Activated CD8-positive, alpha-beta memory T cell treated with anti-CD3 and anti-CD28 coated beads for 36 hours (primary cell): ENCODE data around the gene CCN6. TPM values are rescaled to one million over a fixed set of nuclear protein-coding genes. Genes with fewer than 3 reads are reported as not detected.

Experiments used
- CTCF ChIA-PET: fragments of 350-600 bp; sonication (Branson Sonifier 250); formaldehyde crosslinking; loops from one replicate; lab custom pipeline; 2021; ENCODE audit warnings: antibody characterized with exemption; lab: Charles Lee
- POLR2A ChIA-PET: fragments of 350-600 bp; sonication (Branson Sonifier 250); formaldehyde crosslinking; loops from one replicate; lab custom pipeline; 2021; ENCODE audit warnings: antibody characterized with exemption; lab: Charles Lee
- total RNA-seq, 2 experiments: library from RNA; stranded (reverse); gene quantifications; one replicate each; pipeline ENCODE4 v1.2.3, GENCODE V29; 2021

CCN6 gene
- not detected for total RNA-seq

- POLR2A ChIA-PET: no interaction called here
- CTCF ChIA-PET: interaction anchor here (1.6 kb wide), 1 partner anchor 11 kb away, joined by 8 read pairs; no protein-coding TSS in a partner anchor
These were observed at the start of gene CCN6 for GRCh38 chr6:112054001-112054400. TSS of gene CCN6 (plus strand) at chr6:112054104. CDS start at chr6:112054358, 254 bp downstream.

DNA sequence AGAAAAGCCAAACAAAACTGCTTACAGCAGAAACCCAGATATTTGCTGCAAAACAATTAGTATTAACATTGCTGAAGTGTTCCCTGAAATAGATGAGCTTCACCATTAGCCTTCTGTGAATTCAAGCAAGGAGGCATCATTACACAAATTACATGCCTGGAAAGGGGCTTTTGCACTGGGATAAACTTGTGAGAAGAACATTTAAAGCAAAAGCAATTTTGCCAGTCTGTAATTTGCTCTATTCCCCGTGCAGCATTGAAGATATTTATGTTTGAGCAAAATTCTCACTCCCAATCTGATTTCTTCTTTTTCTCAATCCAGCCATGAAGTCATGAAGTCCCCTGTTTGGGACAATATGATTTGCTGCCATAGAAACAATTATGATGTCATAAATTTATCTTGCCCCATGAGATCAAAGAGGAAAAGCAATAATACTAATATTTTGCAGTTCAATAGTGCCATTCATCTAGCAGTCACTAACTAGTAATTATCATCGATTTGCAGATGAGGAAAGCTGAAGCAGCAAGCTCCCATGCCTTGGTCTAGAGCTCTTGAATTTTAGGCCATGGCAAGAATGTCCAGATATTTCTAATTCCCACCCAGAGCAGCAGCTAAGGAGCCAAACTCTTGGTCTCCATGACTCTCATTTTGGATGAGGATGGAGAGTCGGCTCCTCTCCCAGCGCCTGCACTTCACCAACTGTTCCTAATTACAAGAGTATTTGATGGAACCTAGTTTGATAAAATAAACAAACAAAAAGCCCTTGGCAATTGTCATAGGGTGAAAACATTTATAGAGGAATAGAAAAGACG is 49.5 kb upstream of the CCN6 start:
- CTCF ChIA-PET: interaction anchor here (1.1 kb wide), 1 partner anchor 229 kb away, joined by 3 read pairs; no protein-coding TSS in a partner anchor

GRCh38 chr6:112005013-112005371 is 48.9 kb upstream of the CCN6 start:
- POLR2A ChIA-PET: no interaction called here
- CTCF ChIA-PET: interaction anchor here (1.1 kb wide), 1 partner anchor 229 kb away, joined by 3 read pairs; no protein-coding TSS in a partner anchor

More for the DNA sequence above, 49.5 kb upstream of the CCN6 start:
- POLR2A ChIA-PET: no interaction called here

DNA sequence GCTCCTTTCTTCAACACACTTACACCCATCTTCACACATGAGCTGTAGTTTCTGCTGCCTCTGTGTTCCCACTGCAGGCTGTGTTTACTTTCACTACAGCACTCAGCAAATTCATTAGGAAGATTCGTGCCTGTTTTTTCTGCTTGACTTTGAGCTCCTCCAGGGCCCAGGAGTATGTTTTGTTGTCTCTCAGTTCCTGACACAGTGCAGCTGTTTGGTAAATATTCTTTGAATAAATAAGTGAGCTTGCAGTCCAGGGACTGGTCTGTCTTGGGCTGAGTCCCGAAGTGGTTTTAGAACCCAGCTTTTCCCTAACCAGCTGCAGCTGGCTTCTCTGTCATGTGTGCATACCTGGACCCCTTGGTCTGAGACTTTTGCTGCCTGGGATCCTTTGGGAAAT is 46.6 kb upstream of the CCN6 start:
- ChIA-PET CTCF (interaction anchor here (0.7 to 2.3 kb wide), 3 partner anchors 9 to 21 kb away, joined by 3 to 10 read pairs (median 3); no protein-coding TSS in a partner anchor), POLR2A (interaction anchor here (0.5 kb wide), 1 partner anchor 36 kb away, joined by 6 read pairs; no protein-coding TSS in a partner anchor)

DNA sequence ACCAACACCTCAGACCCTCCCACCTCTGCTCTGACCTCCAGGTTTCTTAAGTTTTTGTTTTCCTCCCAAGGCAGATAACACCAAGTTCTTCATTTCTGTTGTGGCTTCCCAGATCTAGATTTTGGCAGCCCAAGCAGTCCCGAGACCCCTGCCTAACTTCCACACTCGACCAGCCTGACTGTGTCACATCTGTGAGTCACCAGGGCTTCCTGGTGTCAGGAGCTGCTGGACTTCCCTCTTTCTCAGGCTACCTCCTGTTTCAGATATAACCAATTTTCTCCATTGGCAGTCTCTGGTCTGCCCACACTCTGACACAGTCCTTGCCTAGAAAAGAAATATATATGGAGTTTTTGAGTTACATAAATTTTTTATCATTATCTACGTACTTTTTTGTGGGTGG is 46.1 kb upstream of the CCN6 start:
- POLR2A ChIA-PET: no interaction called here

GRCh38 chr6:112008482-112008881 is 45.4 kb upstream of the CCN6 start:
- ChIA-PET POLR2A (no interaction called here), CTCF (interaction anchor here (0.7 to 2.3 kb wide), 5 partner anchors 11 to 356 kb away, joined by 3 to 10 read pairs (median 4); no protein-coding TSS in a partner anchor)

More for the DNA sequence above, 46.1 kb upstream of the CCN6 start:
- CTCF ChIA-PET: interaction anchor here (0.7 to 2.3 kb wide), 3 partner anchors 9 to 21 kb away, joined by 3 to 10 read pairs (median 3); no protein-coding TSS in a partner anchor

DNA sequence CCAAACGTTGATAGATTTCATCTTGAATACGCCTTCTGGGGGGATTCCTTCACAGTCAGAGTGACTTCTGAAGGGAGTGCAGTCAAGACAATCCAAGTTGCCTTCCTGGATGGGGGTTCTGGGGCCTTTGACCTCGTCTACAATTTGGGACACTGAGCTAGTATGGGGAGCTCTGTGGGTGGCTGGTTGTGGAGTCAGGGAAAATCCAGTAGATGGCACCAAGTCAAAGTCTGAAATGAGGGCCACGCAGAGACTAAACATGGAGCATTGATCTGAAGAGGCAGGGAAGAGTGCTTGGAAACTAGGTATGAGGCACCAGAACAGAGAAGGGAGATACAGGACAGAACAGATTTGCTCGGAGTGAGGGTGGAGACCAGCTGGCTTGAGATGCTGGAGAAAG is 43.6 kb upstream of the CCN6 start:
- ChIA-PET CTCF (interaction anchor here (1.0 to 1.4 kb wide), 3 partner anchors 10 to 33 kb away, joined by 3 to 7 read pairs (median 4); no protein-coding TSS in a partner anchor), POLR2A (no interaction called here)

GRCh38 chr6:112013051-112013450 is 40.9 kb upstream of the CCN6 start:
- POLR2A ChIA-PET: no interaction called here
- CTCF ChIA-PET: no interaction called here

DNA sequence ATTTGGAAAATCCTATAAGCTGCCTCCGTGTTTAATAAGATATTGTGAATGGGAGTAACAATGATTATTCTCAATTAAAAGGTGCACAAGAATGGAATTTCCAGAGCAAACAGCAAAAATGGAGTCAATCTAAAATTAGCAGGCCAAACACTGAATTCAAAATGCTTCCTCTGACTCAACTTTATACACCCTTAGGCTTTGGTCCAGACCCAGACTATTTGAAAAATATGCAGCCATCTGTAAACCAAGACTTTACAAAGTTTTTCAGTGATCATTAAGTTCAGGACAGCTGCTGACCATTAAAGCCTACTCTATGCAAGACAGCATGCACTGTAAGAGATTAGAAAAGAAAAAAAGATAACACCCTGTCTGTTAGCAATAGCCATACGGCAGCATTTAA is 39.4 kb upstream of the CCN6 start:
- ChIA-PET POLR2A (interaction anchor here (0.5 to 0.6 kb wide), 2 partner anchors 177 to 532 kb away, joined by 4 to 7 read pairs; partner anchors contain the start of gene REV3L), CTCF (no interaction called here)

GRCh38 chr6:112015725-112016124 is 38.2 kb upstream of the CCN6 start:
- POLR2A ChIA-PET: no interaction called here
- CTCF ChIA-PET: interaction anchor here (0.6 to 3.3 kb wide), 3 partner anchors 18 to 148 kb away, joined by 3 to 17 read pairs (median 3); no protein-coding TSS in a partner anchor

- ChIA-PET POLR2A (interaction anchor here (1.0 to 1.2 kb wide), 2 partner anchors 25 to 27 kb away, joined by 3 to 7 read pairs; no protein-coding TSS in a partner anchor), CTCF (interaction anchor here (1.1 to 3.3 kb wide), 3 partner anchors 11 to 147 kb away, joined by 3 to 17 read pairs (median 4); no protein-coding TSS in a partner anchor)
These were observed 37.6 kb upstream of the CCN6 start for GRCh38 chr6:112016320-112016719.

DNA sequence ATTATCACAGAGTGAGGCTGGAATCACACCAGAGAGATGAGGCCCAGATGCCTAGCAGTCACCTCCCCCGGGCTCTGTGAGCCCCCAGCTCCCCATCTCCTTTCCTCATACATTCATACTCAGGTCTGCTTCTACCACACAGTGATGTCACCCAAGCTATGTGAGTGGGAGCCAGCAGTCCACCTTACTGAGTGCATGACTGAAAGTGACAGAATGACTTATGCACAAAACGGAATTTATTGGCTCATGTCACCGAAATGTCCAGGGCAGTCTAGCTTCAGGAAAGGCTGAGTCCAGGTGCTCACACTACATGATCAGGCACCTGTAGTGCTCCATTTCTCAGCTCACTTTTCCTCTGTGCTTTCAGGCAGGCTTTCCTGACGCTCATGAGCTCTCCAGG is 36.7 kb upstream of the CCN6 start:
- ChIA-PET CTCF (interaction anchor here (0.9 to 3.3 kb wide), 6 partner anchors 10 to 25 kb away, joined by 3 to 17 read pairs (median 4); no protein-coding TSS in a partner anchor), POLR2A (interaction anchor here (0.8 to 1.2 kb wide), 3 partner anchors 24 to 192 kb away, joined by 3 to 7 read pairs (median 3); no protein-coding TSS in a partner anchor)

DNA sequence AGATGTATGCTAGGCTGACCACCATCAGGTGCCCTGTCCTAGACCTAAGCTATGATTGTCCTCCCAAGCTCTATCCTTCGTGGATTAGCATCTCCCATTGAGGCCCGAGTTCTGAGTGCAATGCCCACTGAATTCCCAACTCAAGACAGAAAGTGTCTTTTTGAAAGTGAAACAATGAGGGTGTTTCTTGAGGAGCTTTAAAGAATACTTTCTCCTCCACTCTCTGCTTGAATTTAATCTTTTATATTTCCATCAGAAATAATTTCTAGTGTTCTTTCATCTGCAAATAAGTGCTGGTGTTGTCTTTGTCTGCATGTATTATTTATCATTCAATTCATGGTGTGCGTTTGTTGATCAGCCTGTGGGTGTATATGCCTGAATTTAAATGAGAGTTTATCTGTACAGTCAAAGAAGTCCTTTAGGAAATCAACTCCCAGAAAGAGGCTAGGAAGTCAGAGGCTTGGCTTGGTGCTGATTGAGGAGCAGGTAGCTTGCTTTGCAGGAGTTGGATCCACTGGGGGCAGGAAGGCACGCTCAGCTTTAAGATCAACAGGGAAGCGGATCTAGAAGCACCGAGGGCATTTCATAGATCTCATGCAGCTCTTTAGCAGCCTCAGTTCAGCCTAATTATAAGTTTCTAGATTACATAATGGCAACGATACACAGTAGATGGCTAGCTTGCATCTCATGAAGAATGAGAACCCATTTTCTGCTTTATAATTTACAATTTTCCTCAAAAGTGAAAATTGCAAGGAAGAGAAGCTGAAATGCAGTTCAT is 36.0 kb upstream of the CCN6 start:
- ChIA-PET POLR2A (interaction anchor here (0.8 kb wide), 1 partner anchor 193 kb away, joined by 3 read pairs; no protein-coding TSS in a partner anchor), CTCF (interaction anchor here (0.9 to 3.3 kb wide), 8 partner anchors 10 to 296 kb away, joined by 3 to 17 read pairs (median 4); no protein-coding TSS in a partner anchor)

GRCh38 chr6:112018619-112019416 is 35.1 kb upstream of the CCN6 start:
- ChIA-PET POLR2A (no interaction called here), CTCF (interaction anchor here (0.9 to 1.4 kb wide), 3 partner anchors 10 to 297 kb away, joined by 3 to 4 read pairs (median 4); no protein-coding TSS in a partner anchor)

DNA sequence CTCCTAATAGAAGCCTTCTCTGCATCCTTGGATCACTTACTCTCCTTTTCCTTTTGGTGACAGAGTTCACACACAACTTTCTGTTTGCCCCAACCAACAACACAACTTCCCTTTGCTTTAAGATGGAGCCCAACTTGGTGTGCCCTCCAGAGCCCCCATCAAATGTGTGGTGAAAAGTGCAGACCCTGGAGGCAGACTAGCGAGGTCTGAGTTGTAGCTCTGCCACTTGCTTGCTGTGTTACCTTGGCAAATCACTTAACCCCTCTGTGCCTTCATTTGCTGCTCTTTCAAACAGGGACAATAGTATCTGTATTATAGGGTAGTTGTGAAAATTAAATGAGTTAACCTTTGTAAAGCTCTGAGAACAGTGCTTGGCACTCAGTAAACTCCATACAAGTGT is 34.3 kb upstream of the CCN6 start:
- POLR2A ChIA-PET: no interaction called here

DNA sequence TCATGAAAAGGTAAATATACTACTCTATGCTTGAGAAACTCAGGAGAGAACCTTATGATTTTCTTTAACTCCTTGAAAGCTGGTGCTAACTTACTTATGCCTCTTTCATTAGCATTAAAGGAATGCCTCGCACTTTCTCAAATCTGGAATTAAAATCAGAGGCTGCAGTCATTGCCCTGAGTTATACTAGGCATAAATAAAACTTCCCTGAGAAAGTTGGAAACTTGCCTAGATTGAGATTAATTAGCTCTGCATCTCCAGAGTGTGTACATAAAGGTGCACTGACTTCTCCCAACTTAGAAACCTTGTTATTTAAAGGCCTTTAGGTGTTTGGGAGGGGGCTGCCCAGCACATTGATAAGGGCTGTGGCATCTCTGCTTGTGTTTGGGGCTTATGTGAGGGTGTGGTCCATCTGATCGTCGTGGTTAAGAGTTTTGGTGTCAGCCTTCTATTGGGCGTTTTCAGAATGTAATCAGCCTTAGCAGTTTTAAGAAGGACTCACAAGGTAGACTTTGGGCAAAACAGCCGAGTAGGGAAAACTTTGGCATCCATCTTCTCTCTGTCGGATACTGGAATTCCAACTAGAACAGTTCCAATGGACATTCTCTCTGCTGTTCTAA is 32.1 kb upstream of the CCN6 start:
- POLR2A ChIA-PET: no interaction called here
- CTCF ChIA-PET: interaction anchor here (2.6 kb wide), 1 partner anchor 21 kb away, joined by 14 read pairs; no protein-coding TSS in a partner anchor

More for the DNA sequence above, 34.3 kb upstream of the CCN6 start:
- CTCF ChIA-PET: interaction anchor here (1.4 to 2.0 kb wide), 2 partner anchors 9 kb away, joined by 4 to 7 read pairs; no protein-coding TSS in a partner anchor

- POLR2A ChIA-PET: no interaction called here
- CTCF ChIA-PET: interaction anchor here (0.6 kb wide), 2 partner anchors 11 to 244 kb away, joined by 3 to 5 read pairs; no protein-coding TSS in a partner anchor
These were observed 31.2 kb upstream of the CCN6 start for GRCh38 chr6:112022749-112023148.
